Lower lobe of right lung (tissue), 2 donors: ENCODE data around the gene TLK1. TPM values are rescaled to one million over a fixed set of nuclear protein-coding genes. Genes with fewer than 3 reads are reported as not detected.

Experiments
- ATAC-seq, 2 donors: fragments of 200-7000 bp; cut with Tn5 transposase; one replicate each; pipeline ENCODE4 v1.9.1; 2020 to 2022; ENCODE audit warnings: mild to moderate bottlenecking in 2 of 2, moderate library complexity in 2 of 2
- DNase-seq: peaks from one replicate; pipeline ENCODE4 v3.0.0-alpha.2; 2020
- H3K27ac ChIP-seq: fragments of 200-600 bp; one replicate; pipeline ENCODE4 v1.8.0; 2022
- H3K27me3 ChIP-seq: fragments of 200-600 bp; one replicate; pipeline ENCODE4 v1.8.0; 2022; ENCODE audit warnings: low read depth
- H3K36me3 ChIP-seq: fragments of 200-600 bp; one replicate; pipeline ENCODE4 v1.8.0; 2022; ENCODE audit warnings: mild to moderate bottlenecking
- H3K4me1 ChIP-seq: fragments of 200-600 bp; one replicate; pipeline ENCODE4 v1.8.0; 2022
- H3K4me3 ChIP-seq: fragments of 200-600 bp; one replicate; pipeline ENCODE4 v1.8.0; 2022; ENCODE audit warnings: mild to moderate bottlenecking
- H3K9me3 ChIP-seq: fragments of 200-600 bp; one replicate; pipeline ENCODE4 v1.8.0; 2022
- CTCF ChIP-seq: fragments of 200-600 bp; IDR thresholded peaks from one replicate; pipeline ENCODE4 v1.8.0; 2022; ENCODE audit warnings: antibody characterized with exemption, mild to moderate bottlenecking
- intact Hi-C: fragments of 100-400 bp; cut with DNase I; formaldehyde crosslinking; loops from one replicate; pipeline ENCODE4 v1.11.0; 2022
- total RNA-seq: library from RNA; stranded (reverse); fragmentation: NEBNext Ultra II Directional; extraction: Animal tissue kit (Norgen Biotek cat#: 25700); gene quantifications from one replicate; pipeline ENCODE4 v1.2.1, GENCODE V29; 2021
- donor health status: DM: no; HTN: yes; CAD: no; lungs with severe emphysema.

Gene TLK1
- total RNA-seq, 1 donor from 2014 or later = 58.2 TPM

GRCh38 chr2:171201767-171202166 is 41.1 kb upstream of the TLK1 start:
- Histone ChIP-seq H3K27me3 (no peaks in the 10 kb centered on the region), H3K4me1 (no peaks in the 10 kb centered on the region), H3K27ac (no peak overlapping the region), H3K9me3 (no peaks in the 10 kb centered on the region), H3K36me3 (no peaks in the 10 kb centered on the region), H3K4me3 (no peak overlapping the region)
- intact Hi-C loops = no loop called here
- DNase-seq (no peak), ATAC-seq (no peak)
- TF ChIP-seq CTCF = no peak

- no peaks in the 10 kb centered on the region for H3K36me3 ChIP-seq
- intact Hi-C loops = no loop called here
- H3K27ac ChIP-seq = no peak overlapping the region
- no peak overlapping the region for H3K4me3 ChIP-seq
- TF ChIP-seq CTCF = no peak
- ATAC-seq (no peak), DNase-seq (no peak)
- H3K9me3 ChIP-seq = no peaks in the 10 kb centered on the region
- no peaks in the 10 kb centered on the region for H3K27me3 ChIP-seq
- H3K4me1 ChIP-seq = no peaks in the 10 kb centered on the region
Observed at GRCh38 chr2:171201271-171201670, 40.6 kb upstream of the TLK1 start.

- Histone ChIP-seq H3K36me3 (no peaks in the 10 kb centered on the region), H3K27ac (no peak overlapping the region), H3K9me3 (no peaks in the 10 kb centered on the region), H3K27me3 (no peaks in the 10 kb centered on the region), H3K4me3 (no peak overlapping the region), H3K4me1 (no peaks in the 10 kb centered on the region)
- ATAC-seq (no peak), DNase-seq (no peak)
- intact Hi-C loops = no loop called here
- no peak for TF ChIP-seq CTCF
Observed at GRCh38 chr2:171200469-171200868, 39.8 kb upstream of the TLK1 start.

- H3K9me3 ChIP-seq = no peaks in the 10 kb centered on the region
- H3K36me3 ChIP-seq = no peaks in the 10 kb centered on the region
- ATAC-seq (no peak), DNase-seq (no peak)
- no peak overlapping the region for H3K4me3 ChIP-seq
- H3K4me1 ChIP-seq = no peaks in the 10 kb centered on the region
- H3K27ac ChIP-seq = no peak overlapping the region
- no peaks in the 10 kb centered on the region for H3K27me3 ChIP-seq
- TF ChIP-seq CTCF = no peak
- intact Hi-C loops = no loop called here
Observed at GRCh38 chr2:171191021-171191420, 30.3 kb upstream of the TLK1 start.

DNA sequence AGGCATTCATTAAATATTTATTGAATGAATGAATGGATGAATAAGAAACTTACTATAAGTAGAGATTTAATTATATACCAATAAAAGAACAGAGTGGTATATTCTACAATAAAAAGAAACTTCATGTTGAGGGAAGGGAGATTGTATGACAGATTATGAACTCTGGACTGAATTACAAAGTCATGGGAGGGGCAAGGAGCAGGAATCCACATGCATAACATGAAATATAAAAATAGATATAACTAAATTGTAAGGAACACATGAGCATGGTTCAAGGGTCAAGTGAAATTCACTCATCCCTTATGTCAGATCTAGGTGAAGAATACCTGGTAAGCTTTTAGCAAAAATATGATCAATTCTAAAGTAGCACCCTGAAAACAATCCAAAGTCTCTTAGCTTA is 27.1 kb upstream of the TLK1 start:
- intact Hi-C loops = no loop called here
- TF ChIP-seq CTCF = no peak
- Histone ChIP-seq H3K27me3 (no peaks in the 10 kb centered on the region), H3K4me3 (no peak overlapping the region), H3K4me1 (no peaks in the 10 kb centered on the region), H3K9me3 (no peaks in the 10 kb centered on the region), H3K36me3 (no peaks in the 10 kb centered on the region), H3K27ac (no peak overlapping the region)
- ATAC-seq (no peak), DNase-seq (no peak)

DNA sequence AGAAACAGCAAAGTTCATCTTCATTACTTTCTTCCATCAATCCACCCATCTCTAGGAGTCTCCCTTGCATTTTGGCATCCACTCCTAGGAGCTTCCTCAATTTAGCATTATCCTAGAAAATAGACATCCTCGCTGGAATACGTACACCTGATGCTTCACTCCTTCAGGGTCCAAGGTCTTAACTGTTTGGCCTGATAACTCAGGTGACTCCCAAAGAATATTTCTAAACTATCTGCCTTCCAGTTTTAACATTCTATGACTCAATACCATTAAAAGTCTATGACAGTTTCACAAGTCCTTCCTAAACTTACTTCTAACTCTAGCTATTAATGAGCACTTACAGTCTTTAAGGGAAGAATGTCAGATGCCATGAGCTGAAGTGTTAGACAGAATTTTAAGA is 26.5 kb upstream of the TLK1 start:
- no peak for TF ChIP-seq CTCF
- no peak overlapping the region for H3K27ac ChIP-seq
- intact Hi-C loops = no loop called here
- no peaks in the 10 kb centered on the region for H3K9me3 ChIP-seq
- no peaks in the 10 kb centered on the region for H3K36me3 ChIP-seq
- no peak for DNase-seq
- no peak for ATAC-seq
- no peaks in the 10 kb centered on the region for H3K27me3 ChIP-seq
- H3K4me3 ChIP-seq = no peak overlapping the region
- no peaks in the 10 kb centered on the region for H3K4me1 ChIP-seq
